GM11168 (cell line): ENCODE results near the gene ABHD12.

Experiments used
- in situ Hi-C: fragments of 300-500 bp; cut with MboI; formaldehyde crosslinking; loops from one replicate; pipeline ENCODE4 v1.12.0; 2022; ENCODE audit warnings: low sequenced_read_pairs; ENCODE audit not compliant: unreplicated experiment

The ABHD12 gene

DNA sequence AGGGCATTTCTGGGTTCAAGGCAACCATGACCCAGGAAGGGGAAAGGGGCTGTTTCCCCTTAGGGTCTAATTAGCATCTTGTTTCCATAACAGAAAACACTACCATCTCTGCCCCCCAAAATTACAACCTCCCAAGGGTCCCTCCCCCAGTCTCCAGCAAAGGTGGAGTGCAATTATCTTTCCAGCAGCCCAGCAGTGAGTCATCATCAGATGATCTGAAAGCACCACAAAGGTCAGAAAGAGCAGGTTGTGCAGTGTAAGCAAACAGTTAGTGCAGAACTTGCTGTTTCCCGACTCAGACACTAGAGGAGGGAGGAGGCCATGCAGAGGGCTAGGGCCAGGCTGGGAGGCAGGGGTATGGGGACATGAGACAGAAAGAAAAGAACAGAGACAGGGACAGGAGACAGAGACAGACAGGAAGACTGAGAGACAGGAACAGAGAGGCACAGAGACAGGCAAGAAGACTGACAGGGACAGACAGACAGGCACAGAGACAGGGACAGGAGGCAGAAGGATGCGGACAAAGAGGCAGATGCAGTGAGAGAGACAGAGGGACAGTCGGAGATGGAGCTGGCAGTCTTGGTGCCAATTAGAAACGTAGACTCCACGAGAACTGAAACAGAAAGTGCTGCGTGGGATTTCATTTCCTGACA is 80.2 kb downstream of the ABHD12 start:
- in situ Hi-C loops: no loop called here

DNA sequence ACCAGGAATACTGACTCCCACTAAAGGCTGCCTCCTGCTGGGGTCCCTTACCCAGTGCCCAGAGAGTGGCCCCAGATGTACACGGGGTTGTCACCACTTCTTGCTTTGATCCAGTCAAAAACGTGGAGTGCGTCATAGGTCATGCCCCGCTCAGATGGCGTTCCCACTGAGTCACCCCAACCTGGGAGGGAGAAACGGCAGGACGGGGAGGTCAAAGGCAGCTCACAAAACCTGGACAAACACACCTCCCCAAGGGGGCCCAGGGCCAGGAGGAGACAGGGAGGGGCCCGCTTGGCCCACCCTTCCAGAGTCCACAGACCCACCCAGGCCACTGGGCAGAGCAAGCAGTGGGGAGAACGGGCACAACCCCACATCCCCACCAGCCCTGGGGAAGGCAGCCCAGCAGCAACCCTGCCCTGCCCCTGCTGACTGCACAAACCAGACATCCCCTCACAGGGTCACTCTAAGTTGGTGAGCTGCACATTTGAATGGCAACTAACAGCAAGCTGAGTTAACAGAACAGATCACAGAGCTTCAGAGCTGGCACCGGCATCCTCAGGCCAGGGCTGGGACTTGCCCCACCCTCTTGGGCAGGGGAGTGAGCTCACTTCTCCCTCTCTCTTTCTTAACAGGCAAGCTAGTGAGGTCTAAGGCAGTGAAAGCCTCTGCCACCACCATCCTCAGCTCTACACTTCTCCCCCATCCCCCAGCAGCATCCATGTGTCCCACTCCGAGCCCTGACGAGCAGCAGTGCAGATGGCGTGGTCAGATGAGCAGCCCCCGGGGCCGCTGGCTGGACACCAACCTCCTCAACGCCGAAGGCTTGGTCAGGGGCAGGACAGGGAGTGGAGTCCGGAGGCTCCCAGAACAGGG is 81.0 kb downstream of the ABHD12 start:
- in situ Hi-C loops: no loop called here

DNA sequence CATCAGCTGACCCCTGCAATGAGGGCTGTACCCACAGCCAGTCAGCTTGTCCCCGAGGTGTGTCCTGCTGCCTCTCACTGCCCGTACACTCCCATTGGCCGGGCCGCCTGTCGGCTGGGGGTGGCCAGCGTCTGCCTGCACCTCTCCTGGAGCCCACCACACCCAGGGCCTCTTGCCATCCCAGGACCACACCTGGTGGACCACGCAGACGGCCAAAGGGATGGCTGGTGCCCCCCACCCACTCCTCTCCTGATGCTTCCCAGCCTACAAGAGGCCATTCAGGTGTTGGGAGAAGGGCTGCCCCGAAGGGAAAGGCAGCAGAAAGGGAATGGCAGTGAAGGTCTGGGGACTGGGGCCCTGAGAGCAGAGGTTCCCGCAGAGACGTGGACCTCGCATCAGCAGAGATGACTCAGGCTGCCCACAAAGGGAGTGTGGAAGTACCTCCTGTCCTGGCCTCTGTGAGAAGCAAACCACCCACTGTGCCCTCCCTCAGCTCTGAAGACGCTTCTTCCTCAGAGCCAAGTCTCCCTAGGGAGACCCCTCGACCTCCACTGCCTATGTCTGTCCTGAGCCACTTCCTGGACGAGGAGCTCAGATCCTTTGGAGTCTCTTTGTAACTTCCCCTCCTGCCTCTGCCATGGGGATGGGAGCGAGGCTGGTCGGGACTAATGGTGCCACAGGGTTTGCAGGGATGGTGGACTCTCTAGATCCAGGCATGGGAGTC is 81.8 kb downstream of the ABHD12 start:
- in situ Hi-C loops: no loop called here

GRCh38 chr20:25308083-25308491 is 82.5 kb downstream of the ABHD12 start:
- in situ Hi-C loops: no loop called here

- in situ Hi-C loops: no loop called here
Observed at GRCh38 chr20:25306991-25307903, 83.4 kb downstream of the ABHD12 start.

GRCh38 chr20:25304025-25304549 is 86.5 kb downstream of the ABHD12 start:
- in situ Hi-C loops: loop anchor here (5.0 kb wide), 1 partner anchor 93 kb away; no protein-coding TSS in a partner anchor

DNA sequence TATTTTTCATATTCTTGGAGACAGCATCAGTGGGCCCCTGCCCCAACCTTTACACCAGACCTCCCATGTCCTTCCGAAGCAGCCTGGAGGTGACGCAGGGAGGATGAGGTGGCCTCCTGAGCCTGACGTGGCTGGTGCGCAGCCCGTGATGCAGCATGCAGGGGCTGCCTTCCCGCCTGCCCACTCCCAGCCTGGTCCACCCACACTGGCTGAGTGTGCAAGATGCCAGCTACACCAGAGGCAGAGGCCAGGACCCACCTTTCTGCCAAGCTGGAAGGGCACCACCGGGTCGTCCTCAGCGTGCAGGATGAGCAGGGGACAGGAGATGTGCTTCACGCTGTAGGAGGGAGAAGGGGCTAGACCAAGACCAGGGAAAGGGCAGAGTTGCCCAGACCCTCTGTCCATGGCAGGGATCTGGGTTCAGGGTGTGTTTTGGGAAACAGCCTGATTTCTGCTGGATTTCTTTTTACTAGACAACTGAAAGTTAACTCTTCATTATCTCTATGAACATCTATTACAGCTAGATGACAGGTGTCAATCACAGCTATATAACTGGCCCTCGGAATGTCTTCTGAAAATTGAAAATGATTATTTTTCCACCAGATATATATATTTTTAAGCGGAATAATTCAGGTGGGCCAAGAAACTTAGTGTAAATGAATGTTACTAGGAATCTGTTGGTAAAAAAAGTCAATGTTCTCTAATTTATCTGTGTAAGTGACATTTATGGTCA is 87.2 kb downstream of the ABHD12 start:
- in situ Hi-C loops: loop anchor here (5.0 kb wide), 1 partner anchor 94 kb away; no protein-coding TSS in a partner anchor

- in situ Hi-C loops: loop anchor here (5.0 kb wide), 1 partner anchor 95 kb away; no protein-coding TSS in a partner anchor
Observed at GRCh38 chr20:25302596-25302995, 88.0 kb downstream of the ABHD12 start.

DNA sequence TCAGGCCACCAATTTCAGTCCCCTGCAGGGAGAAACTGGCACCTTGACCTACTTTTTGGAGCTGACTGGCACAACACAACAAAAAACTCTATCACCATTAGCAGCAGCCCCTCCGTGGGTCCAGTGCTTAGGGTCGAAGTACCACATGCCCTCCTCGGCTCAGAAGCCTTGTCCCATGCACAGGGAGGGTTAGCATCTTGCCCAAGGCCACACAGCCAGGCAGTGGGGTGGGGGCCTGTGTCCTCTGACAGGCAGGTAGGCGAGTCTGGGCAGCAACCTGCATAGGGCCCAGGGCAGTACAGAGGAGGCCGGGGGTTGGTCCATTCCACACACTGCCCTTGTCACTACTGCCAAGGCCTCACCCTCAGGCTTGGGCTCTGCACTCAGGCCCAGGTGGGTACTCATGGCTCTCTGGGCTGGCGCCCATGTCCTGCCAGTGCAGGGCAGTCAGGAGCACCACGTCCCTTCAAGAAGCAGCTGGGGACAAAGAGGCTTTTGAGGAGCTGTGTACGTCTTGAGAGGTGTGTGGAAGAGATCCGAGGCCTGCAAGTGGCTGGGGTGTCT is 89.2 kb downstream of the ABHD12 start:
- in situ Hi-C loops: loop anchor here (5.0 kb wide), 1 partner anchor 96 kb away; no protein-coding TSS in a partner anchor

DNA sequence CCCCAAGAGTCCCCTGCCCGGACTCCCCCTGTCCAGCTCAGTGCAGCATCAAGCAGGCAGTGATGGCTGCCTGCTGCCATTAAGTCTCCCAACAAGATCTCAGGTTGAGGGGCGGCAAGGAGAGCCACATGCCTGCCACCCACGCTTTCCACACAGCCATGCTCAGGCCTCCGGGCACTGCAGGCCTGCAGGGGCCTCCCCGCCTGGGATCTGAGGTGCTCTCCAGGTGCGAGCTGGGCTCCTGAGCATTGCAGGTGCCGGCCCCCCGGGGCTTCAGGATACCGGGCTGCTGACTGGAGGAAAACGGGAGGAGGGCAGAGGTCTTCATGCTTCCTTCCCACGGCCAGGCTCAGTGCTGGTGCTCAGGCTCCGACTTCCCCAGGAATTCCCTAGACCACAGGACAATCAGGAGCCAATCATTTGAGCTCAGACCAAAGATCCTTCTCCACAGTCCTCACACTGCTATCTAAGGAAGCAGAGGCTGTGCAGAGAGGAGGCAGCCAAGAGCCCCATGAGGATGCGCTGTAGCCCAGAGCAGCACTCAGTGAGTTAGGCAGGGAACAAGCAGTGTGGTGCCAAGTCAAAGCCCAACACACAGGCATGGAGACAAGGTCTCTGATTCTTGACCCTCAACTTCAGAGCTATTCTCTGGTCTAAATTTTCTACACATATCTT is 90.0 kb downstream of the ABHD12 start:
- in situ Hi-C loops: loop anchor here (5.0 kb wide), 1 partner anchor 97 kb away; no protein-coding TSS in a partner anchor

DNA sequence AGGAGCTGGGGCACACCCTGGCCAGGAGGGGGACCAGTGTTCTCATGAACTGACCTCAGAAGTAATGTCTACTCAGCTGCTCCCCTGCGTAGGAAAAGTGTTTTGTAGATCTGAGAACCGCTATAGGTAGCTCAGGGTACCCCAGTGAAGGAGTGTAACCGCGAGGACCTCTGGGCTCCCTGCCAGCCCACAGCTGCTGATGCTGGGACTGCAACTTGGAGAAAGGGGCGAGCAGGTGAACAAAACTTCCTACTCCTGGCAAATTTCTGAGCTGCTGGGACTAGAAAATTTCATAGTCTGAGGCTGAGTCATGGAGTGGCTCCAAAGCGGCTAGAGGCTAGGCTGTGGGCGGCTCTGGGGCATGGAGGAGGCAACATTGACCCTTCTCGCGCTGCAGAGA is 90.8 kb downstream of the ABHD12 start:
- in situ Hi-C loops: loop anchor here (5.0 kb wide), 1 partner anchor 97 kb away; no protein-coding TSS in a partner anchor

DNA sequence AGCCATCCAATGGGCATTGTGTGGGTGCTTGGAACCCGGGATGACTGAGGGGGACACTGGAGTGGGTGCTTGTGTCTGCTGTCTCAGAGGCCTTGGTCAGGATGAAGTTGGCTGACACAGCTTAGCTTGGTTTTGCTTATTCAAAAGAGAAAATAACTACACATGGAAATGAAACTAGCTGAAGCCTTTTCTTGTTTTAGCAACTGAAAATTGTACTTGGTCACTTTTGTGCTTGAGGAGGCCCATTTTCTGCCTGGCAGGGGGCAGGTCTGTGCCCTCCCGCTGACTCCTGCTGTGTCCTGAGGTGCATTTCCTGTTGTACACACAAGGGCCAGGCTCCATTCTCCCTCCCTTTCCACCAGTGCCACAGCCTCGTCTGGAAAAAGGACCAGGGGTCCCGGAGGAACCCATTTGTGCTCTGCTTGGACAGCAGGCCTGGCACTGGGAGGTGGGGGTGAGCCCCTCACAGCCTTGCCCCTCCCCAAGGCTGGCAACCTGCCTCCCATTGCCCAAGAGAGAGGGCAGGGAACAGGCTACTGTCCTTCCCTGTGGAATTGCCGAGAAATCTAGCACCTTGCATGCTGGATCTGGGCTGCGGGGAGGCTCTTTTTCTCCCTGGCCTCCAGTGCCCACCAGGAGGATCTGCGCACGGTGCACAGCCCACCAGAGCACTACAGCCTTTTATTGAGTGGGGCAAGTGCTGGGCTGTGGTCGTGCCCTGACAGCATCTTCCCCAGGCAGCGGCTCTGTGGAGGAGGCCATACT is 93.3 kb downstream of the ABHD12 start:
- in situ Hi-C loops: no loop called here

DNA sequence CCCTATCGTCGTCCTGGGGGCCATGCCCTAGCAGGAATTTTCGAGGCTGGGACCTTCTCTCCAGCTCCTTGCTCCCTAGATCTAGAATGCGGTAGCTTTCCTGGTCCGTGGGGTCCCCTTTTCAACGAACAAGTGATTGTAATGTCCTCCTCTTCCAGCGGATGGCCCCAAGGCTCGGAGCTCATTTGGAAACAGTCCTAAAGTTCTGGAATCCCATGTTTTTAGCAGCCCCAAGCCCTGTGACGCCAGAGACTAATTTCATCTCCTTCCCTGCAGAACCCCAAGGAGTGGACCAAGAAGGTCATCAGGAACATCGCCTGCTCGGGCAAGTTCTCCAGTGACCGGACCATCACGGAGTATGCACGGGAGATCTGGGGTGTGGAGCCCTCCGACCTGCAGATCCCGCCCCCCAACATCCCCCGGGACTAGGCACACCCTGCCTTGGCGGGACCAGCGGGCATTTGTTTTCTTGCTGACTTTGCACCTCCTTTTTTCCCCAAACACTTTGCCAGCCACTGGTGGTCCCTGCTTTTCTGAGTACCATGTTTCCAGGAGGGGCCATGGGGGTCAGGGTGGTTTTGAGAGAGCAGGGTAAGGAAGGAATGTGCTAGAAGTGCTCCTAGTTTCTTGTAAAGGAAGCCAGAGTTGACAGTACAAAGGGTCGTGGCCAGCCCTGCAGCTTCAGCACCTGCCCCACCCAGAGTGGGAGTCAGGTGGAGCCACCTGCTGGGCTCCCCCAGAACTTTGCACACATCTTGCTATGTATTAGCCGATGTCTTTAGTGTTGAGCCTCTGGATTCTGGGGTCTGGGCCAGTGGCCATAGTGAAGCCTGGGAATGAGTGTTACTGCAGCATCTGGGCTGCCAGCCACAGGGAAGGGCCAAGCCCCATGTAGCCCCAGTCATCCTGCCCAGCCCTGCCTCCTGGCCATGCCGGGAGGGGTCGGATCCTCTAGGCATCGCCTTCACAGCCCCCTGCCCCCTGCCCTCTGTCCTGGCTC is 94.2 kb downstream of the ABHD12 start:
- in situ Hi-C loops: no loop called here

DNA sequence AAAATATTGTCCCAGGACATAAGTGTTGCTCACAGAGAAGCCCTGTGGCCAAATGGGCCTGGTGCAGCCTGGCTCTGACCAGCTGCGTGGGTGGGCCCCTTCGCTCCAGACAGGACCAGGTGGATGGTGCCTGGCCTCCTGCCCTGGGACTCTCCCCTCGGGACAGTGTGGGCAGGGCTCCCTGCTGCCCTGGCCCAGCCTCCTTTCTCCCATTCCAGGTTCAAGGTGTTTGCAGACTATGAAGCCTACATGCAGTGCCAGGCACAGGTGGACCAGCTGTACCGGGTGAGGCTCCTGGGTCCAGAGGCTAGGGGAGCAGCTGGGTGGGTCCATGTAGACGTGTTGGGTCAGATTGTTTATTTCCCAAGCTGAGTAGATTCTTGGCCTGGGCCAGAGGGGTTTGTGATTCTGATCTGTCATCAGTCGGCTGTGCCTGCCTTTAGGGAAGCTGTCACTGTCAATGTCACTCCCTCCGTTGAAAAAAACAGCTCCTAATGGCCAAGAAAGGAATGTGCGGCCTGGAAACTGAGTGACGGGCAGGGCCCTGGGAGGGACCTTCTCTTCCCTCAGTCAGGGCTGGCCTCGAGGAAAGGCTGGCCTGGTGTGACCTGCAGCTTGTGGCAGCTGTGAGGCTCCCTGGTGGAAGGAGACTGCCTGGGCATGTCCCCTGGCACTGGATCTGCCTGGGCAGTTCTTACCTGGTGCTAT is 95.1 kb downstream of the ABHD12 start:
- in situ Hi-C loops: no loop called here
